ENCODE measurements around the gene SLFN13.
"Not testable (repeated sequence)": the region's sequence is repeated elsewhere in the genome, so short reads cannot be mapped to it uniquely, and the experiment has no call there.

Gene SLFN13

GRCh38 chr17:35448214-35448898 is at the start of gene SLFN13:
Gene SLFN13 (minus strand): TSS chr17:35448766. CDS start chr17:35445680, 3,086 bp downstream.
- DNase-seq = peak; percentile 94 to 96

DNA sequence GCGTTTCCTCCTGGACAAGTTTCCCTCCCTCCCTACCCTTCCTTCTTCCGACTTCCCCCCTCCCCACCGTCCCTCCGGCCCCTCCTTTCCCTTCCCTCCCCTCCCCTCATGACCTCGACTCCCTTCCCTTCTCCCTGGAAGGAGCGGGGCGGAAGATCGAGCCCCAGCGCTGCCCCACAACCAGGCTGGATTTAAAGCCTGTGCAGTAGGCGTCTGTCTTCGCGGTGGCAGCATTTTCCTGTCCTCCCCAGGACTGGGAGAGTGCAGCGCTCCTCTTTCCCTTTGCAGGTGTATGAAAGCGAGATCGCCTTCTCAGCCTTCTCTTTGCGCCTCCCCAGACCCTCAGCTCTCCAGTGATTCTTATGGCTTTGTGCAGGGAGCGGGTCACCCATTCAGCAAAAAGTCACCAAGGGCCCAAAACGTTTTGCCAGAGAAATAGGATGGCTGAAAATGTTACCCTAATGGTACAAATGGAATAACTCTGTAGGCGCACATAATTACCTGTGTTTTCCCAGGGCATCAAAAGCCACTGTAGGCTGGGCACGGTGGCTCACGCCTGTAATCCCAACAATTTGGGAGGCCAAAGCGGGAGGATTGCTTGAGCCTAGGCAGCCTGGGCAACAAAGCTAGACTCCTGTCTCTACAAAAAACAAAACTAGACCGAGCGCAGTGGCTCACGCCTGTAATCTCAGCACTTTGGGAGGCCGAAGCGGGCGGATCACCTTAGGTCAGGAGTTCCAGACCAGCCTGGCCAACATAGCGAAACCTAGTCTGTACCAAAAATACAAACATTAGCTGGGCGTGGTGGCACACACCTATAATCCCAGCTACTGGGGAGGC is 48.1 kb upstream of the SLFN13 start:
- DNase-seq = no peak

GRCh38 chr17:35493040-35493439 is 44.5 kb upstream of the SLFN13 start:
- DNase-seq = no peak

DNA sequence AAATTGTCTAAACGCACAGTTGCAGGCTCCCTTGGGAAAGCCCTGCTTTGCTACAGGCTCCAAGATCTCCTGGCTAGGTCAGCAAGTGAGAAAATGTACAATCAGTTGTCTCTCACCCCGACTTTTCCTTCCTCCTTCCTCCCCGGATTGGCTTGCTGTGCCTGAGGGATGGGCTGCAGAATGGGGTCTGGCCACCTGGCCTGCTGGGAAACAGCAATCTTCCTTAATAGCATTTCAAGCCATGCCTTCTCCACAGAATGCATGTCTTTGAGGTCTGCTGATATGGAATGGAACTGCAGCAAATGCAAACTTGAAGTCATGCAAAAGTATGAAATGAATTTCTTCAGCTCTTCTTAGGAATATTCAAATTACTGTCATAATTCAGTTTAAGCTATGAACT is 42.9 kb upstream of the SLFN13 start:
- no peak for DNase-seq

- DNase-seq = no peak
Measured at GRCh38 chr17:35489944-35490343, 41.4 kb upstream of the SLFN13 start.

DNA sequence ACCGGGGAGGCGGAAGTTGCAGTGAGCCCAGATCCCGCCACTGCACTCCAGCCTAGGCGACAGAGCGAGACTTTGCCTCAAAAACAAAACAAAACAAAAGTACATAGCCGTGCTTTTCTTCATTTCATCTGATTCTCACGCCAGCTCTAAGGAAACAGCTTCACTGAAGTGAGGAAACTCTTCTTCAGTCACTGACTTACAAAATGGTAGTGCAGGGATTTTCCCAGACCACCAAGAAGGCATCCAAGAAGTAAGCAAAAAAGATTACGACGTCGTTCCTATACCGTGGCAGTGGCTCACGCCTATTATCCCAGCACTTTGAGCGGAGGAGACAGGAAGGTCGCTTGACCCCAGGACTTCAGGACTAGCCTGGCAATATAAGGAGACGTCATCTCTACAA is 40.4 kb upstream of the SLFN13 start:
- no peak for DNase-seq

DNA sequence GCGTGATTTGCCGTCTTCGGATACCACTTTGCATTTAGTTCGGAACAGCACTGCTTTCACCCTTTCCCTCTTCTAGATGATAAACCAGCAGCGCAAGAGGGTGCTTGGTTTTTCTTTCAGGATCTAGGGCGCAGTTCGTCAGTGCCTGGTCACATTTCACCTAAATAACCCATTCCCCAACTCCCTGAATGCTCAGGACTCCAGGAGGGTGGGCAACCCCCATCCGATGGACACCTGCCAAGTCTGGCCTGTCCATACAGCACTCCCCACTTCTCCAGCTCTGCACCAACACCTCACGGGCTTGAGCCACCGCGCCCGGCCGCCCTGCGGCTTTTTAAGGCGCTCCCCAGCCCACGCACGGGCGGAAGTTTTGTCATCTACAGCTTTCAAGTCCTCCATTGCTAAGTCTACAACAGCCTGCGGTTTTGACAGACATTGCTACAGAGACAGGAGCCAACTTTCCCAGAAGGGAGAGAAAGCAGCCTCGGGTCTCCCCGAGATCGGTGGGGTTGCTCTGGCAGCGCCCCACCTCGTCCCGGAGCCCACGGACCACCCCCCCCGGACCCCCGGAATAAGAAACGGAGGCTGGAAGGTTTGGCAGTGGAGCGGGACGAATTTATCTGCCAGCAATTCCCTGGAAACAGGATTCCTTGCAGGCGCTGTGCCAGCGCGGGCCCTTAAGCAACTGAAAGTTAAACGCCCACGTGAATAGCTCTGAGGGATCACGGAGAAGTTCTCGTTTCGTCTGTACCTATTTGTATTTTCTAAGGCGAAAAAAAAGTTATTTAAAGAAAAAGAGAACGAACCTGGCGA is 38.6 kb upstream of the SLFN13 start:
- DNase-seq = peak; percentile 86 to 91

- no peak for DNase-seq
Measured at GRCh38 chr17:35479271-35479670, 30.7 kb upstream of the SLFN13 start.

DNA sequence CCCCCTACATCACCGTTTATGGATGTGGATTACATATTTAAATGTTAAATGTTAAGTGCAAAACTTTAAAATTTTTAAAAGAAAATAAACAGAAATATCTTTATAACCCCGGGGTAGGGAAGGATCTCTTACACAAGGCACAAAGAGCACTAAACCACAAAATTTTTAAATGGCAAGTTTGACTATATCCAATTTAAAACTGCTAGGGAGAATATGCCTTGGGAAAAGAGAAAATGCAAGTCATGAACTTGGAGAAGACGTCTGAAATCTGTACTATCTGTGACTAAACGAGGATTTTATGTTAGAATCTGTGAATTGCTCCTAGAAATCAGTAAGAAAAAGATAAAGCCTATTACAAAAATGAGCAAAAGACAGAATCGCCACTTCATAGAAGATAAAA is 28.7 kb upstream of the SLFN13 start:
- DNase-seq = no peak

DNA sequence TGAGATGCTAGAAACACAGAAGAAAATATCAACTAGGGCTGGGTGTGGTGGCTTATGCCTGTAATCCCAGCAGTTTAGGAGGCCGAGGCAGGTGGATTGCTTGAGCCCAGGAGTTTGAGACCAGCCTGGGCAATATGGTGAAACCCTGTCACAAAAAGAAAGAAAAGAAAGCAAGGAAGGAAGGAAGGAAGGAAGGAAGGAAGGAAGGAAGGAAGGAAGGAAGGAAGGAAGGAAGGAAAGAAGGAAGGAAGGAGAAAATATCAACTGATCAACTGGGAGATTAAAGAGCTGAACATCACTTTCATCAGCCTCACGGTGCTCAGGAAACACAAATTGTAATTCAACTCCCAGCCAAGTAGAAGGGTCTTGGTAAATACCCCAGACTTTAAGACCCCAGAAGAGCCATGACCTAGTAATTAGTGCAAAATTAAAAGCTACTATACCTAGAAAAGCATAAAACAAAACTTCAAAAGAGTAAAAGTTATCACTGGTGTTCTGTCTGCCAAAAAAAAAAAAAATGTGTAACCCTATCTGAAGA is 27.8 kb upstream of the SLFN13 start:
- DNase-seq = no peak

DNA sequence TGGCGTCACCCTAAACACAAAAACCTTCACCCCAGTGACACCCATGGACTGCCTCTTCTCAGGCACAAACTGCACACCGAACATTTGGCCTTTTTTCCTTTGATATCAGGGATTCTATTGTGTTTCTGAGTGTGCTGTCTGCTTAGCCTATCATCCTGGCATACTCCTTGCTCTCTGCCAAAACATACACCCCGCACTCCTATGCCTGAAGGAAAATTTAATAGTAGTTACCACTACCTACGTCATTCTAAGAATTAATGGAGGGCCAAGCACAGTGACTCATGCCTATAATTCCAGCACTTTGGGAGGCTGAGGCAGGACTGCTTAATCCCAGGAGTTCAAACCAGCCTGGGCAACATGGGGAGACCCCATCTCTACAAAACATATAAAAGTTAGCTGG is 19.9 kb upstream of the SLFN13 start:
- DNase-seq = no peak

DNA sequence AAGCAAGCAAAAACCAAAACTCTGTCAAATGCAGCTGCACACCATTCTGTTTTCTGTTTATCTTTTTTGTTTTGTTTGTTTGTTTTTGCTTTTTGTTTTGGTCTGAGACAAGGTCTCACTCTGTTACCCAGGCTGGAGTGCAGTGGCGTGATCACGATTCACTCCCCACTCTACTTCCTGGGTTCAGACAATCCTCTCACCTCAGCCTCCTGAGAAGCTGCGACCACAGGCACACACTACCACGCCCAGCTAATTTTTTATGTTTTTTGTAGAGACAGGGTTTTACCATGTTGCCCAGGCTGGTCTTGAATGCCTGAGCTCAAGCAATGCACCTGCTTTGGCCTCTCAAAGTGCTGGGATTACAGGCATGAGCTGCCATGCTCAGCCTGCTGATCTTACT is 19.3 kb upstream of the SLFN13 start:
- DNase-seq = no peak

- peak; percentile 44 to 56 for DNase-seq
Measured at GRCh38 chr17:35460354-35460851, 11.8 kb upstream of the SLFN13 start.

DNA sequence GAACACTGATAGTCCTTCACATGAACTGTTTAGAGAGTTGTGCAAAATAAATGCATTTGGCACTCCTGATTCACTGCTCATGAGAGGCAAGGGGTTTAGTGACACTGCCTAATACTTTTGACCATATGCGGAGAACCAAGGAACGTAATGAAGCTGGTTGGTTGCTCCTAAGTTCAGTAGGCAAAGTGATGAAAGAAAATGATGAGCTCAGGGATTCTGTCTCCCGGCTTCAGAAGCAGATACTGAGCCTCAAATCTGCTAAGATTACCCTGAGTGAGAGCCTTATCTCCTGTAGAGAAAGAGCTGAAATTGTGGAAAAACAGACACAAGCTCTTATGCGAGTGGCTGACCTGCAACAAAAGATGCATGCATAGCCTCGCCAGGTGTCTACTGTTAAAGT is 5.5 kb upstream of the SLFN13 start:
- not testable (repeated sequence) for DNase-seq

- no peak for DNase-seq
Measured at GRCh38 chr17:35453171-35453570, 4.6 kb upstream of the SLFN13 start.

- DNase-seq = no peak
Measured at GRCh38 chr17:35449371-35449931, 885 bp upstream of the SLFN13 start.

GRCh38 chr17:35448899-35449227 is 297 bp upstream of the SLFN13 start:
- no peak for DNase-seq

- DNase-seq = no peak
Measured at GRCh38 chr17:35447499-35447898, 1.1 kb downstream of the SLFN13 start.

DNA sequence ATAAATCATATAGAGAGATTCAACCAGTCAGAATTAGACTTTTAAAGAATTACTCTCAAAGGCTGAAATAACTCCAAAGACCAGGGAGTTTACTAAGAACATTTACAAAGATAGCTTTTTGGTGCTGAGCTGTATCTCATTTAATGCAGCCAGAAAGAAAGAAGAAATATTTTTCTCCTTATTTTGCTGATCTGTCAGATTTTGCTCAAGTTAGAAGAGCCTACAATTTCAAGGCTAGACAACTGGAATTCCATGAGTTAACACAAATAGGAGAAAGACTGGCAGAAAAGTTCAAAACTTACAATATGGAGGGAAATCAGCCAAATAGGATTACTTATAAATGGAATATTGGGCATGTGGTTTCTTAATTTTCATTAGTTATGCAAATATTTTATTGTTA is 10.1 kb downstream of the SLFN13 start:
- DNase-seq = no peak

DNA sequence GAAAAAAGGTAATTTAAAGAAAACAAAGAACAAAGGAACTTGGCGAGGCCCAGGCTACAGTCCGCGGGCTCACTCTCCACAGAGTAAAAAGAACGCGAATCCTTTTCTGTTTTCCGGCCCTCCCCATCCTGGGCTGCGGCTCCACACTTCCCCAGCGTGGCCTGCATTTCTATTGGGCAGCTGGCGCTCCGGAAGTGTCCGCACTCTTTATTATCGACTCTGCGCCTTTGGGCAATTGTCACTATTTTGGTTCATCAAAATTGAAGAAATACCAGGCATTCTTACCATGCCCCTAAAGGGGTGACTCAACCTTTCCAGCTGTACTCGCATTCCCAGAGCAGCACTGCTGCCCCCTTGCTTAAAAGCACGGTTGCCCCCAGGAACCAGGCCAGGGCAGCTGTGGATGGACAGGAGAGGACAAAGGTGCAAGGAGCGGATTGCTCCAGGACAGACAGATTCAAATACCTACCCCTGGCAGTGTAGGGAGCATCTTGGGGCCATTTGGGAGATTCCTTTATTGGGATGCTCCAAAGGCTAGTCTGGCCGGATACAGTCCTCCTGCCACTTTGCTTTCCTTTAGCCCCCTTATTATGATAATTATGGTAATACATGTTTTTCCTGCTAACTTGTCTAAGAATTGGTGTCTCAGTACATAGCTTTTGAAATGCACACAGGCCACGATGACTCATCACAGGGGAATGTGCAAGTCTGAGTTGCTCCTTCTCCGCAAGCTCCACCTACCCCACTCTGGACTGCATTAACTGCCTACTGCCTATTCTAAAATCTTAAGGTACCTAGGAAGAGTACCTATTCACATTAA is 15.3 kb downstream of the SLFN13 start:
- DNase-seq = peak; percentile 64 to 75

- DNase-seq = peak; percentile 29 to 40
Measured at GRCh38 chr17:35432176-35433074, 16.1 kb downstream of the SLFN13 start, which contains the start of gene SLFN12. Gene SLFN12 (minus strand): TSS chr17:35432500. CDS start chr17:35423028, 9,472 bp downstream.

Data from activated CD4-positive, alpha-beta T cell treated with anti-CD3 and anti-CD28 coated beads, Interleukin-2, amount 50 U/mL, for 48 hours (primary cell).